K562 (cell line): ENCODE results near the gene KHSRP. TPM values are rescaled to one million over a fixed set of nuclear protein-coding genes. Genes with fewer than 3 reads are reported as not detected.

ENCODE experiments used
- BDP1 ChIP-seq: IDR thresholded peaks from 3 replicates; pipeline ENCODE4 v1.6.1; 2011; ENCODE audit not compliant: insufficient read length, insufficient read depth
- CHD4 ChIP-seq: fragments of 200-600 bp; sonication (generic); IDR thresholded peaks from 3 replicates; pipeline ENCODE4 v1.6.1; 2012; ENCODE audit warnings: low read depth, mild to moderate bottlenecking, mixed read lengths, low read length, inconsistent platforms; ENCODE audit not compliant: insufficient read depth, insufficient replicate concordance, poor library complexity, severe bottlenecking
- MEF2A ChIP-seq: IDR thresholded peaks from 2 replicates; pipeline ENCODE4 v1.6.1; 2011; ENCODE audit warnings: low read depth, mild to moderate bottlenecking, low read length, moderate library complexity; ENCODE audit not compliant: control insufficient read depth
- NFIC ChIP-seq: fragments of 450-650 bp; IDR thresholded peaks from 2 replicates; pipeline ENCODE4 v1.6.1; 2017; ENCODE audit warnings: mild to moderate bottlenecking, inconsistent platforms
- NR3C1 ChIP-seq: sonication (generic); formaldehyde crosslinking; IDR thresholded peaks from 2 replicates; pipeline ENCODE4 v1.8.1; 2022; ENCODE audit warnings: missing genetic modification reagents
- SMAD4 ChIP-seq: fragments of 250-450 bp; sonication (Bioruptor Pico); conservative IDR thresholded peaks from 2 replicates; pipeline ENCODE4 v1.8.0; 2021; ENCODE audit warnings: inconsistent platforms, mild to moderate bottlenecking, moderate library complexity
- TBL1XR1 ChIP-seq, 2 experiments: IDR thresholded peaks; 2 replicates each; pipeline ENCODE4 v1.6.1; 2012; ENCODE audit warnings: improper control_type of control experiment in 2 of 2, low read length in 2 of 2, mild to moderate bottlenecking in 1 of 2
- TEAD4 ChIP-seq, 2 experiments: sonication (generic) in 1 of 2; formaldehyde crosslinking in 1 of 2; IDR thresholded peaks; 2 replicates each; pipeline versions ENCODE4 v1.6.1 to v1.8.0; 2012 to 2022; ENCODE audit warnings: borderline replicate concordance in 1 of 2, inconsistent platforms in 1 of 2, low read length in 1 of 2, mild to moderate bottlenecking in 1 of 2, missing genetic modification reagents in 1 of 2
- ZFP36 ChIP-seq: fragments of 150-350 bp; IDR thresholded peaks from 2 replicates; pipeline ENCODE4 v1.6.1; 2018; ENCODE audit warnings: low read length, low read depth; ENCODE audit not compliant: partially characterized antibody
- ZNF12 ChIP-seq: sonication (generic); formaldehyde crosslinking; IDR thresholded peaks from 2 replicates; pipeline ENCODE4 v1.4.0; 2020; ENCODE audit warnings: mild to moderate bottlenecking, missing genetic modification reagents
- ZNF212 ChIP-seq: fragments of 450-650 bp; formaldehyde crosslinking; IDR thresholded peaks from 2 replicates; pipeline ENCODE4 v1.4.0; 2020; ENCODE audit warnings: mild to moderate bottlenecking
- ZNF224 ChIP-seq: sonication (generic); formaldehyde crosslinking; IDR thresholded peaks from 2 replicates; pipeline ENCODE4 v1.8.0; 2022; ENCODE audit warnings: mild to moderate bottlenecking, missing genetic modification reagents
- ZNF347 ChIP-seq: fragments of 450-650 bp; formaldehyde crosslinking; IDR thresholded peaks from 2 replicates; pipeline ENCODE4 v1.4.0; 2020; ENCODE audit warnings: low read depth, mild to moderate bottlenecking, moderate library complexity
- ZNF408 ChIP-seq: fragments of 250-450 bp; sonication (Bioruptor Pico); IDR thresholded peaks from 2 replicates; pipeline ENCODE4 v1.4.0; 2020; ENCODE audit warnings: low read depth, mild to moderate bottlenecking, moderate library complexity
- ZNF77 ChIP-seq: fragments of 250-450 bp; sonication (Bioruptor Pico); IDR thresholded peaks from 2 replicates; pipeline ENCODE4 v1.5.0; 2020
- ZZZ3 ChIP-seq: fragments of 450-650 bp; IDR thresholded peaks from 2 replicates; pipeline ENCODE4 v1.6.1; 2016; ENCODE audit warnings: antibody characterized with exemption, mild to moderate bottlenecking, moderate library complexity
- polyA plus RNA-seq, 8 experiments: library from polyadenylated mRNA; depleted of rRNA in 4 of 8; stranded (reverse) in 5 of 8; unstranded in 3 of 8; fragments of >200 nt; fragmentation: Nextera tagmentation in 2 of 8; fragmentation: Illumina TruSeq in 1 of 8; extraction: Ambion mirVana in 2 of 8; extraction: Trizol in 1 of 8; gene quantifications; 2 replicates each; pipeline versions ENCODE4 v1.2.1 to v1.2.3, GENCODE V29; 2011 to 2014; ENCODE audit warnings: inconsistent platforms in 1 of 8, missing spikeins in 1 of 8
- total RNA-seq, 7 experiments: library from RNA; depleted of rRNA in 6 of 7; stranded (reverse); fragments of >200 nt in 6 of 7; fragmentation: Illumina TruSeq in 2 of 7; extraction: Trizol in 2 of 7; gene quantifications; 2 replicates each; pipeline versions ENCODE4 v1.2.1 to v1.2.3, GENCODE V29; 2011 to 2021; ENCODE audit warnings: low replicate concordance in 1 of 7
- TF ChIP-seq, protein P1 (sequence below): fragments of 450-650 bp; formaldehyde crosslinking; IDR thresholded peaks from 2 replicates; pipeline ENCODE4 v1.4.0; 2020; ENCODE audit warnings: mild to moderate bottlenecking, mixed read lengths
- TF ChIP-seq, protein P2 (sequence below): fragments of 450-650 bp; IDR thresholded peaks from 2 replicates; pipeline ENCODE4 v1.6.1; 2018; ENCODE audit warnings: mild to moderate bottlenecking, low read depth; ENCODE audit not compliant: partially characterized antibody
- TF ChIP-seq, protein P3 (sequence below): sonication (generic); formaldehyde crosslinking; IDR thresholded peaks from 2 replicates; pipeline ENCODE4 v1.8.0; 2022; ENCODE audit warnings: missing genetic modification reagents, mild to moderate bottlenecking, moderate library complexity, borderline replicate concordance
- TF ChIP-seq, protein P4 (sequence below), 2 experiments: fragments of 450-650 bp in 1 of 2; sonication (generic) in 1 of 2; formaldehyde crosslinking in 1 of 2; IDR thresholded peaks in 1 of 2; conservative IDR thresholded peaks in 1 of 2; 2 replicates each; pipeline versions ENCODE4 v1.6.1 to v1.8.1; 2016 to 2023; ENCODE audit warnings: mild to moderate bottlenecking in 2 of 2, moderate library complexity in 2 of 2, inconsistent platforms in 1 of 2, missing genetic modification reagents in 1 of 2
- TF ChIP-seq, protein P5 (sequence below): fragments of 250-450 bp; sonication (Bioruptor Pico); IDR thresholded peaks from 2 replicates; pipeline ENCODE4 v1.8.0; 2021; ENCODE audit warnings: borderline replicate concordance, mild to moderate bottlenecking, moderate library complexity; ENCODE audit not compliant: poor library complexity, severe bottlenecking

The KHSRP gene
- total and polyA plus RNA-seq, 9 of the 15 experiments (the other 6 are each of a cell fraction or from before 2014, with no cell fraction given), result 4.2 to 564 (median 139) TPM

DNA sequence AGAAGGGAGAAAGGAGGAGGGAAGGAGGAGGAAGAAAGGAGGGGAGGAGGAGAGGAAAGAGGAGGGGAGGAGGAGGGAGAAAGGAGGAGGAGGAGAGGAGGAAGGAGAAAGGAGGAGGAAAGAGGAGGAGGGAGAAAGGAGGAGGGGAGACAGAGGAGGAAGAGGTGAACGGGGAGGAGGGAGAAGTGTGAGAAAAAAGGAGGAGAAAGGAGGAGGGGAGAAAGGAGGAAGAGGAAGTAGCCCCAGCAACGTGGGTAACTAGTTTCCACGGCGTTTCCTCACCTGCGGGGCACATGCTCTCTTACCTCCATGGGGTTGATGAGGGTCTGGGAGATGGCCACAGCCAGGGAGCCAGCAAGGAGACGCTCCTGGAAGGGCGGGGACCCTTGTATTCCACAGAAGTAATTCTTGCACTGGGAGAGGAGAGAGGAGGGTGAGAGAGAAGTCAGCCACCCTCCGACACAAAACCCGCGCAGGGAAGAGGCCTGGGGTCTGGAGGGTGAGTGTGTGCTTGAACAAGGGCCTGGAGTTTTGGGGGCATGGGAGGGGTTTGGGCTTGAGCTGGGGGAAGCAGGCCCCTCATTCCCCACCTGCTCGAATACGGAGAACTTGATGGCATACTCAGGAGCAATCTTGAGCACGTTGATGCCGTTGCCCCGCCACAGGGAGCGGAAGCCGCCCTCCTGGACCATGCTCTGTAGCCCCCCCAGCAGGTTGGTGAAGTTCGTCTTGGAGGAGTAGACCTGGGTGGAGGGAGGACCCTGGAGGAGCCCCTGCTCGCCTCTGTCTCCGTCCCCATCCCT is 5.0 kb upstream of the KHSRP start (continued):
- TF ChIP-seq SMAD4 (CRISPR knock-in tag) (no peak), ZNF212 (CRISPR knock-in tag) (no peak), ZNF224 (no peak), MEF2A (no peak), CHD4 (no peak), ZFP36 (no peak), ZZZ3 (no peak), TBL1XR1 (IDR thresholded peaks at IDR 0.05; ENCODE audit: low read length in 2 of 2) (no peak), ZNF12 (CRISPR knock-in tag) (no peak), TEAD4 (IDR thresholded peaks at IDR 0.05; ENCODE audit: low read length) (no peak), TEAD4 (CRISPR knock-in tag; IDR thresholded peaks at IDR 0.05; ENCODE audit: borderline replicate concordance) (no peak), ZNF77 (CRISPR knock-in tag) (no peak), ZNF408 (CRISPR knock-in tag) (no peak), BDP1 (no peak), ZNF347 (no peak), NFIC (no peak), NR3C1 (no peak)
- TF ChIP-seq, protein P1, sequence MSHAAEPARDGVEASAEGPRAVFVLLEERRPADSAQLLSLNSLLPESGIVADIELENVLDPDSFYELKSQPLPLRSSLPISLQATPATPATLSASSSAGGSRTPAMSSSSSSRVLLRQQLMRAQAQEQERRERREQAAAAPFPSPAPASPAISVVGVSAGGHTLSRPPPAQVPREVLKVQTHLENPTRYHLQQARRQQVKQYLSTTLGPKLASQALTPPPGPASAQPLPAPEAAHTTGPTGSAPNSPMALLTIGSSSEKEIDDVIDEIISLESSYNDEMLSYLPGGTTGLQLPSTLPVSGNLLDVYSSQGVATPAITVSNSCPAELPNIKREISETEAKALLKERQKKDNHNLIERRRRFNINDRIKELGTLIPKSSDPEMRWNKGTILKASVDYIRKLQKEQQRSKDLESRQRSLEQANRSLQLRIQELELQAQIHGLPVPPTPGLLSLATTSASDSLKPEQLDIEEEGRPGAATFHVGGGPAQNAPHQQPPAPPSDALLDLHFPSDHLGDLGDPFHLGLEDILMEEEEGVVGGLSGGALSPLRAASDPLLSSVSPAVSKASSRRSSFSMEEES (CRISPR knock-in tag), result no peak
- TF ChIP-seq, protein P2, sequence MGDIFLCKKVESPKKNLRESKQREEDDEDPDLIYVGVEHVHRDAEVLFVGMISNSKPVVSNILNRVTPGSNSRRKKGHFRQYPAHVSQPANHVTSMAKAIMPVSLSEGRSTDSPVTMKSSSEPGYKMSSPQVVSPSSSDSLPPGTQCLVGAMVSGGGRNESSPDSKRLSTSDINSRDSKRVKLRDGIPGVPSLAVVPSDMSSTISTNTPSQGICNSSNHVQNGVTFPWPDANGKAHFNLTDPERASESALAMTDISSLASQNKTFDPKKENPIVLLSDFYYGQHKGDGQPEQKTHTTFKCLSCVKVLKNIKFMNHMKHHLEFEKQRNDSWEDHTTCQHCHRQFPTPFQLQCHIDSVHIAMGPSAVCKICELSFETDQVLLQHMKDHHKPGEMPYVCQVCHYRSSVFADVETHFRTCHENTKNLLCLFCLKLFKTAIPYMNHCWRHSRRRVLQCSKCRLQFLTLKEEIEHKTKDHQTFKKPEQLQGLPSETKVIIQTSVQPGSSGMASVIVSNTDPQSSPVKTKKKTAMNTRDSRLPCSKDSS, result no peak
- TF ChIP-seq, protein P3, sequence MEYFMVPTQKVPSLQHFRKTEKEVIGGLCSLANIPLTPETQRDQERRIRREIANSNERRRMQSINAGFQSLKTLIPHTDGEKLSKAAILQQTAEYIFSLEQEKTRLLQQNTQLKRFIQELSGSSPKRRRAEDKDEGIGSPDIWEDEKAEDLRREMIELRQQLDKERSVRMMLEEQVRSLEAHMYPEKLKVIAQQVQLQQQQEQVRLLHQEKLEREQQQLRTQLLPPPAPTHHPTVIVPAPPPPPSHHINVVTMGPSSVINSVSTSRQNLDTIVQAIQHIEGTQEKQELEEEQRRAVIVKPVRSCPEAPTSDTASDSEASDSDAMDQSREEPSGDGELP (CRISPR knock-in tag), result no peak
- TF ChIP-seq, protein P4, sequence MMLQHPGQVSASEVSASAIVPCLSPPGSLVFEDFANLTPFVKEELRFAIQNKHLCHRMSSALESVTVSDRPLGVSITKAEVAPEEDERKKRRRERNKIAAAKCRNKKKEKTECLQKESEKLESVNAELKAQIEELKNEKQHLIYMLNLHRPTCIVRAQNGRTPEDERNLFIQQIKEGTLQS (IDR thresholded peaks at IDR 0.05), result no peak
- TF ChIP-seq, protein P4 (CRISPR knock-in tag; conservative IDR thresholded peaks at IDR 0.05), result no peak
- TF ChIP-seq, protein P5, sequence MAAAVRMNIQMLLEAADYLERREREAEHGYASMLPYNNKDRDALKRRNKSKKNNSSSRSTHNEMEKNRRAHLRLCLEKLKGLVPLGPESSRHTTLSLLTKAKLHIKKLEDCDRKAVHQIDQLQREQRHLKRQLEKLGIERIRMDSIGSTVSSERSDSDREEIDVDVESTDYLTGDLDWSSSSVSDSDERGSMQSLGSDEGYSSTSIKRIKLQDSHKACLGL (CRISPR knock-in tag), result no peak
